Fibroblast of villous mesenchyme (primary cell): ENCODE results near the gene MCTP2. TPM values are rescaled to one million over a fixed set of nuclear protein-coding genes. Genes with fewer than 3 reads are reported as not detected.
"Not testable (repeated sequence)": the region's sequence is repeated elsewhere in the genome, so short reads cannot be mapped to it uniquely, and the experiment has no call there.

Source experiments
- DNase-seq: peaks from one replicate; pipeline ENCODE4 v3.0.0-alpha.2; 2010; ENCODE audit warnings: low read depth
- H3K4me3 ChIP-seq: 2 replicates; pipeline ENCODE4 v1.5.1; 2011; ENCODE audit warnings: low read depth, mild to moderate bottlenecking, low read length
- total RNA-seq: library from RNA; depleted of rRNA; stranded (reverse); fragments of >200 nt; gene quantifications from 2 replicates; pipeline ENCODE4 v1.2.3, GENCODE V29; 2012
- TF ChIP-seq, protein P1 (sequence below): IDR thresholded peaks from 2 replicates; pipeline ENCODE4 v1.5.1; 2012; ENCODE audit warnings: low read depth, mild to moderate bottlenecking, low read length; ENCODE audit not compliant: insufficient read depth

The MCTP2 gene
- total RNA-seq, 1 donor, result 2.2 TPM

GRCh38 chr15:94252223-94252766, 20.9 kb downstream of the MCTP2 start:
- no peak overlapping the region for H3K4me3 ChIP-seq
- TF ChIP-seq, protein P1, sequence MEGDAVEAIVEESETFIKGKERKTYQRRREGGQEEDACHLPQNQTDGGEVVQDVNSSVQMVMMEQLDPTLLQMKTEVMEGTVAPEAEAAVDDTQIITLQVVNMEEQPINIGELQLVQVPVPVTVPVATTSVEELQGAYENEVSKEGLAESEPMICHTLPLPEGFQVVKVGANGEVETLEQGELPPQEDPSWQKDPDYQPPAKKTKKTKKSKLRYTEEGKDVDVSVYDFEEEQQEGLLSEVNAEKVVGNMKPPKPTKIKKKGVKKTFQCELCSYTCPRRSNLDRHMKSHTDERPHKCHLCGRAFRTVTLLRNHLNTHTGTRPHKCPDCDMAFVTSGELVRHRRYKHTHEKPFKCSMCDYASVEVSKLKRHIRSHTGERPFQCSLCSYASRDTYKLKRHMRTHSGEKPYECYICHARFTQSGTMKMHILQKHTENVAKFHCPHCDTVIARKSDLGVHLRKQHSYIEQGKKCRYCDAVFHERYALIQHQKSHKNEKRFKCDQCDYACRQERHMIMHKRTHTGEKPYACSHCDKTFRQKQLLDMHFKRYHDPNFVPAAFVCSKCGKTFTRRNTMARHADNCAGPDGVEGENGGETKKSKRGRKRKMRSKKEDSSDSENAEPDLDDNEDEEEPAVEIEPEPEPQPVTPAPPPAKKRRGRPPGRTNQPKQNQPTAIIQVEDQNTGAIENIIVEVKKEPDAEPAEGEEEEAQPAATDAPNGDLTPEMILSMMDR, result no peak
- no peak for DNase-seq

DNA sequence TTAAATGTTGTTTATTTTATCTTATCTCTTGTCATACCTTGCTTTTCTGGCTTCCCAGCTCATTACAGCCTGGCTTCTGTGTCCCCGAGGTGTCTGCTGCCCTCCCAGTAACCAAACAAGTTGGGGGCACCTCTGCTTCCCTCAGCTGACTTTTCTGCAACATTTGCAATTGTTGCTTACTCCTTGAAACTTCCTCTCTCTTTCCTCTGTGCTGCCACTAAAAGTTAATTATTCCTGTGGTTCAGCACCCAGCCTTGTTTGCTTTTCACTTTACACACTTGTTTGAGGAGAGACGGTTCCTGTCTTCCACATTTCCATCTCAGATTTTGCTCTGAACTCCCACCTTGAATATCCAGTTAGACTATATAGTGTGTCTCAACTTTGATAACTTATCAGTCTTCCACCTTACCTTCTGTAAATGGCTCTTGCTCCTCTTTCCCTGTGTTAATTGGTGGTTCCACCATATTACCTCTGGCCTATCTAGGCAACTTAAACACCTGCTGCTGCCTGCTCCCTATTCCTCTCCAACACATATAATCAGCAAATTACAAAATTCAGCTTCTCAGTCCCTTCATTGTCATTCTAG, 21.6 kb downstream of the MCTP2 start:
- TF ChIP-seq, protein P1, result no peak
- DNase-seq, result no peak
- H3K4me3 ChIP-seq, result no peak overlapping the region

- H3K4me3 ChIP-seq, result no peak overlapping the region
- TF ChIP-seq, protein P1, result no peak
- DNase-seq, result no peak
These were observed 22.4 kb downstream of the MCTP2 start for GRCh38 chr15:94253742-94254141.

DNA sequence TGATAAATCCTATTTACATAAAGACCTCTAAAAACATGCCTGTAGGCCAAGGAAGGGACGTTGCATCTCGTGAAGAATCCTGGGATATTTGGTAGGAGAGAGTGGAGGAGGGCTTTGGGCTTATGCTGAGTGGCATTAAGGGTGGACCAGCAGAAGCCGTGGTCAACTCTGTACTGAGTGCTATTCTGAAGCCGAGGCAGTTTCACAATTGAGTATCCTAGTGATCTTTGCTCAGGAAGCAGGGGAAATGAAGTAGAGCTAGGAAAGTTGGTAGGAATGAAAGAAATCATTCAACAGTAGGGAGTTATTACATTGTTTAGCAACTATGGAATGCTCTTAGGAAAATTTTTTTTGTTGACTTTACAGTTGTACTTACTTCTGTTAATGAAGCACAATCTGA, 24.2 kb downstream of the MCTP2 start:
- TF ChIP-seq, protein P1, result no peak
- no peak for DNase-seq

DNA sequence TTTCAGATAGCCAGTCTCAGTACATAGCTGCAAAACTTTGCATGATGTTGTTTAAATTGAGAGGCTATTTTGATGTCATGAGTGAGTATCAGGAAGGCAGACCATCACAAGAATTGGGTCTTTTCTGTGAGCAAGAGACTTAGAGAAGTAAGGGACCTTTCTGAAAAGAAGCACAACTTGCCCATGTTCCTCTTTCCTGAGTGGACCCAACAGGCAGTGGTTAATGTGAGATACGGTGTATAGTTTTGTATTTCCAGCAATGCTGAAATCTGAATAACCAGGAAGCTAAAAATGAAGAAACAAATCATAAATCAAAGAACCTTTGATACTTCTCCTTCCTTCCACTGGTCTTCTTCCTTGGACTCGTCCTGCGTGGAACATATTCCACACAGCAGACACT, 25.1 kb downstream of the MCTP2 start:
- DNase-seq, result no peak
- H3K4me3 ChIP-seq, result no peak overlapping the region
- TF ChIP-seq, protein P1, result no peak

More for the DNA sequence above, 24.2 kb downstream of the MCTP2 start:
- H3K4me3 ChIP-seq, result no peak overlapping the region

DNA sequence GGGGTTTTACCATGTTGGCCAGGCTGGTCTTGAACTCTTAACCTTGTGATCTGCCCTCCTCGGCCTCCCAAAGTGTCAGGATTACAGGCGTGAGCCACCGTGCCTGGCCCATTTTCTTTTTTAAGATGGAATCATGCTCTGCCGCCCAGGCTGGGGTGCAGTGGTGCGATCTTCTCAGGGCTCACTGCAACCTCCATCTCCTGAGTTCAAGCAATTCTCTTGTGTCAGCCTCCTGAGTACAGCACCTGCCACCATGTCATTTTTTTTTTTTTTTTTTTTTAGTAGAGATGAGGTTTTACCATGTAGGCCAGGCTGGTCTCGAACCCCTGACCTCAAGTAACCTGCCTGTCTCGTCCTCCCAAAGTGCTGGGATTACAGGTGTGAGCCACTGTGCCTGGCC, 26.4 kb downstream of the MCTP2 start:
- not testable (repeated sequence) for DNase-seq, H3K4me3 ChIP-seq

- TF ChIP-seq, protein P1, result no peak
- no peak for DNase-seq
- H3K4me3 ChIP-seq, result no peak overlapping the region
These were observed 26.9 kb downstream of the MCTP2 start for GRCh38 chr15:94258246-94258645.
